ENCODE measurements around the gene PTX4. TPM values are rescaled to one million over a fixed set of nuclear protein-coding genes. Genes with fewer than 3 reads are reported as not detected.
A peak's percentile ranks its signal among the peaks of the same experiment; 100 is the strongest.
"Not testable (repeated sequence)": the region's sequence is repeated elsewhere in the genome, so short reads cannot be mapped to it uniquely, and the experiment has no call there.

PTX4 gene
- total RNA-seq, 4 donors from 2014 or later, result 0.40 TPM; not detected in 3

DNA sequence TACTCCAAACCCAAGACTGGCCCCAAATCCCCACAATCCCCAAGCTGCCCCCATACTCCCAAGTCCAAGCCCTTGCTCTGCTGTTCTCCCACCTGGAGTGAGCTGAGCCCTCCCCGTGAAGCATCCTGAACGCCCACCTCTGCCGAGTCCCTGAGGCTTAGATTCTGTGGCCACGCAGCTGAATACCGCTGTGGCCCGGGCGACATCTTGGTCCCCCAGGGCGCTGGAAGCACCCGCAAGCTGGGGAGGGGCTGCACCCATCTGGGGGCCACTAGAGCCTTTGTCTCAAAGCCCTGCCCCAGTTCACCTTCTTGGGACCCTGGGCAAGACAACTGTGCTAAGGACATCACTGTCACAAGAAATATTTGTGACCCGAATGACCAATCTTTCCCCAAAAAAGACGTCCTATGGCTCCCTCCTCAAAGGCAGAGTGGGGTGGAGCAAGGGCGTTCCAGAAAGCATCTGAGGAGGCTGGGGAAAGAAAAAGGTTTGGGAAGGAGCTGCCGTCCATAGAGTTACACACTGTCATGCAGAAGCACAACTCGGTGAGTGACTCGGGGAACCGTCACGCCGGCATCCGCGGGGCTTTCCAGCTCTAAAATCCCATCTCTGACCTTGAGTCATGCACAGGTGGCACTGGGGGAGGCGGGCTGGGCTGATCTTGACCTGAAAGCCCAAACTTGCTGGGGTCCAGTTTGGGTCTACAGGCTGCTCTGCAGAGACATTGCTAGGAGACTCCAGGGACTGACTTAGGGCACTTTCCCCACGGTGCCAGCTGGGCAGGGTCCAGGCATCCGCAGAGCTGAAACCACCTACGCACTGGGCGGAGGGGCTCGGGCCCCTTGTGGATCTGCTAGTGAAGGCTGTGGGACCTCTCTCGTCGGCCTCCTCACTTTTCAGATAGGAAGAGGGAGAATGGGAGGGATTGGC, 6.6 kb downstream of the PTX4 start:
- no peaks in the 10 kb centered on the region for H3K9me3 ChIP-seq
- H3K27ac ChIP-seq, result no peak overlapping the region
- H3K36me3 ChIP-seq, result no peaks in the 10 kb centered on the region
- WGBS, 2 donors (ENCODE audit: low coverage in 1 of 2), result 60 to 72% methylated on average over 1 to 10 of the region's 28 CpGs
- TF ChIP-seq CTCF (IDR thresholded peaks at IDR 0.05), result no peak
- no peak for TF ChIP-seq EP300 (IDR thresholded peaks at IDR 0.05)
- TF ChIP-seq POLR2AphosphoS5 (IDR thresholded peaks at IDR 0.05), result no peak
- no peak for TF ChIP-seq POLR2A (IDR thresholded peaks at IDR 0.05)
- peaks cover 14% of the 10 kb centered on the region for H3K27me3 ChIP-seq
- no peaks in the 10 kb centered on the region for H3K4me1 ChIP-seq
- ATAC-seq, result no peak
- no peak overlapping the region for H3K4me3 ChIP-seq

GRCh38 chr16:1478937-1479336, 9.8 kb downstream of the PTX4 start:
- ATAC-seq, H3K9me3 ChIP-seq, H3K4me3 ChIP-seq, H3K27ac ChIP-seq, H3K36me3 ChIP-seq: not testable (repeated sequence)
- WGBS, 2 donors (ENCODE audit: low coverage in 1 of 2), result 83 to 98% methylated on average over 2 to 9 of the region's 9 CpGs
- Histone ChIP-seq H3K27me3 (peaks cover 14% of the 10 kb centered on the region), H3K4me1 (peaks cover 0 to 14% (median 6%) of the 10 kb centered on the region in 3 donors)

- ATAC-seq, result no peak
- no peak overlapping the region for H3K27ac ChIP-seq
- H3K27me3 ChIP-seq, result peaks cover 10% of the 10 kb centered on the region
- H3K9me3 ChIP-seq, result no peaks in the 10 kb centered on the region
- H3K4me3 ChIP-seq, result no peak overlapping the region
- 80% methylated on average over 1 of the region's 10 CpGs; no CpG with 5 or more reads in 1 of the 2 donors for WGBS, 2 donors (ENCODE audit: low coverage in 1 of 2)
- peaks cover 0 to 31% (median 16%) of the 10 kb centered on the region in 3 donors for H3K4me1 ChIP-seq
- no peak for TF ChIP-seq EP300 (IDR thresholded peaks at IDR 0.05)
- TF ChIP-seq CTCF (IDR thresholded peaks at IDR 0.05), result no peak
- no peak for TF ChIP-seq POLR2AphosphoS5 (IDR thresholded peaks at IDR 0.05)
- TF ChIP-seq POLR2A (IDR thresholded peaks at IDR 0.05), result no peak
- H3K36me3 ChIP-seq, result no peaks in the 10 kb centered on the region
These were observed 11.7 kb downstream of the PTX4 start for GRCh38 chr16:1477033-1477432.

GRCh38 chr16:1475552-1476114, 13.1 kb downstream of the PTX4 start:
- H3K27ac ChIP-seq, result peak overlapping the region; percentile 82 to 98 (median 94)
- H3K36me3 ChIP-seq, result no peaks in the 10 kb centered on the region
- no peak for ATAC-seq
- no peaks in the 10 kb centered on the region for H3K9me3 ChIP-seq
- 65 to 79% methylated on average over 9 to 10 of the region's 15 CpGs for WGBS, 2 donors (ENCODE audit: low coverage in 1 of 2)
- peak overlapping the region; percentile 81 to 99 for H3K4me3 ChIP-seq
- TF ChIP-seq CTCF (IDR thresholded peaks at IDR 0.05) (no peak), POLR2A (IDR thresholded peaks at IDR 0.05) (no peak), POLR2AphosphoS5 (IDR thresholded peaks at IDR 0.05) (no peak), EP300 (IDR thresholded peaks at IDR 0.05) (no peak)
- H3K4me1 ChIP-seq, result peaks cover 0 to 45% (median 16%) of the 10 kb centered on the region in 3 donors
- no peaks in the 10 kb centered on the region for H3K27me3 ChIP-seq

- Histone ChIP-seq H3K9me3 (no peaks in the 10 kb centered on the region), H3K4me3 (peak within 1 kb of the TSS; percentile 81 to 99), H3K4me1 (peaks cover 0 to 51% (median 16%) of the 10 kb centered on the region in 3 donors), H3K27me3 (no peaks in the 10 kb centered on the region), H3K27ac (peak within 1 kb of the TSS; percentile 82 to 98 (median 94)), H3K36me3 (no peaks in the 10 kb centered on the region)
- peak; percentile 92 for ATAC-seq
- TF ChIP-seq CTCF (IDR thresholded peaks at IDR 0.05) (peak in 1 of 4 experiments; percentile 27), POLR2AphosphoS5 (IDR thresholded peaks at IDR 0.05) (peak; percentile 88), EP300 (IDR thresholded peaks at IDR 0.05) (no peak), POLR2A (IDR thresholded peaks at IDR 0.05) (peak; percentile 96)
- no CpG with 5 or more reads among the region's 99 CpGs for WGBS, 2 donors (ENCODE audit: low coverage in 1 of 2)
These were observed 13.8 kb downstream of the PTX4 start, which contains the start of gene CLCN7 for GRCh38 chr16:1474796-1475551. Gene CLCN7 (minus strand): TSS chr16:1475028. CDS start chr16:1474974, 54 bp downstream.

Measured in gastroesophageal sphincter (tissue), 4 donors.